SKM-1 (cell line): Measurements from ENCODE around the gene MRPL39.

Experiments
- DNase-seq: peaks from one replicate; lab custom pipeline; 2025; ENCODE audit not compliant: unreplicated experiment; lab: John Stamatoyannopoulos, UW

MRPL39 gene

GRCh38 chr21:25615880-25616279 lies 8.6 kb upstream of the MRPL39 start:
- DNase-seq, result no peak

- no peak for DNase-seq
Measured at GRCh38 chr21:25614441-25614840, 7.2 kb upstream of the MRPL39 start.

- DNase-seq, result peak; percentile 82
Measured at GRCh38 chr21:25608044-25608737, 910 bp upstream of the MRPL39 start.

- DNase-seq, result peak; percentile 4
Measured at GRCh38 chr21:25589887-25590286, 17.4 kb downstream of the MRPL39 start.

GRCh38 chr21:25586791-25587190 lies 20.5 kb downstream of the MRPL39 start:
- no peak for DNase-seq

- no peak for DNase-seq
Measured at GRCh38 chr21:25586326-25586725, 21.0 kb downstream of the MRPL39 start.

- no peak for DNase-seq
Measured at GRCh38 chr21:25584833-25585676, 22.2 kb downstream of the MRPL39 start.

GRCh38 chr21:25583370-25584130 lies 23.7 kb downstream of the MRPL39 start:
- DNase-seq, result no peak

- DNase-seq, result no peak
Measured at GRCh38 chr21:25582888-25583287, 24.4 kb downstream of the MRPL39 start.

GRCh38 chr21:25582164-25582790 lies 25.0 kb downstream of the MRPL39 start:
- no peak for DNase-seq

GRCh38 chr21:25581582-25581981 lies 25.7 kb downstream of the MRPL39 start:
- DNase-seq, result no peak

GRCh38 chr21:25580912-25581260 lies 26.4 kb downstream of the MRPL39 start:
- DNase-seq, result no peak

- DNase-seq, result no peak
Measured at GRCh38 chr21:25579226-25580013, 27.9 kb downstream of the MRPL39 start.

- no peak for DNase-seq
Measured at GRCh38 chr21:25578056-25578961, 29.0 kb downstream of the MRPL39 start.

- no peak for DNase-seq
Measured at GRCh38 chr21:25577424-25578055, 29.7 kb downstream of the MRPL39 start.

GRCh38 chr21:25573409-25574206 lies 33.7 kb downstream of the MRPL39 start:
- DNase-seq, result no peak

GRCh38 chr21:25572861-25573310 lies 34.4 kb downstream of the MRPL39 start:
- DNase-seq, result no peak

- DNase-seq, result no peak
Measured at GRCh38 chr21:25571726-25572121, 35.6 kb downstream of the MRPL39 start.
